Astrocyte (in vitro differentiated cells and primary cell): ENCODE data around the gene CBS.
"Not testable (repeated sequence)": the region's sequence is repeated elsewhere in the genome, so short reads cannot be mapped to it uniquely, and the experiment has no call there.

Experiments
- EZH2 ChIP-seq: IDR thresholded peaks from 2 replicates; pipeline ENCODE4 v1.6.1; 2012; ENCODE audit warnings: mild to moderate bottlenecking, low read length, inconsistent platforms; ENCODE audit not compliant: insufficient read depth
- TF ChIP-seq, protein P1 (sequence below): IDR thresholded peaks from 2 replicates; pipeline ENCODE4 v1.5.1; 2011; ENCODE audit warnings: low read depth, mild to moderate bottlenecking, inconsistent platforms, low read length, moderate library complexity; ENCODE audit not compliant: insufficient read depth

DNA sequence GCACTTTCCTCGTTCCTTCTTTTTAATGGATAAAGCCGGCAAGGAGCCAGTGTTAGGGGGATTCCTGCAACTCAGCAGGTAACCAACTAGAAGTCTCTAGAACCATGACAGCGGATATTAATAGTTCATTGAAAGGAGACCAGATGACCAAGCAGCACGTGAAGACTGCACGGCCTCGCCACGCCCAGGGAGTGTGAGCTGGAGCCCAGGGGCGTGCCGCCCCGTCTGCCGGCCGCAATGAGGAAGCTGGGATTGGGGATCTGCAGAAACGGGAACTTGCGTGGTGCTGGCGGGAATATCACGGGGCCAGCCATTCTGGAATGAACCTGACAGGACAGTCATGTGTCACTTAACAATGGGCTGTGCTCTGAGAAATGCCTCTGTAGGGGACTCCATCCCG is 38.7 kb downstream of the CBS start:
- TF ChIP-seq, protein P1, sequence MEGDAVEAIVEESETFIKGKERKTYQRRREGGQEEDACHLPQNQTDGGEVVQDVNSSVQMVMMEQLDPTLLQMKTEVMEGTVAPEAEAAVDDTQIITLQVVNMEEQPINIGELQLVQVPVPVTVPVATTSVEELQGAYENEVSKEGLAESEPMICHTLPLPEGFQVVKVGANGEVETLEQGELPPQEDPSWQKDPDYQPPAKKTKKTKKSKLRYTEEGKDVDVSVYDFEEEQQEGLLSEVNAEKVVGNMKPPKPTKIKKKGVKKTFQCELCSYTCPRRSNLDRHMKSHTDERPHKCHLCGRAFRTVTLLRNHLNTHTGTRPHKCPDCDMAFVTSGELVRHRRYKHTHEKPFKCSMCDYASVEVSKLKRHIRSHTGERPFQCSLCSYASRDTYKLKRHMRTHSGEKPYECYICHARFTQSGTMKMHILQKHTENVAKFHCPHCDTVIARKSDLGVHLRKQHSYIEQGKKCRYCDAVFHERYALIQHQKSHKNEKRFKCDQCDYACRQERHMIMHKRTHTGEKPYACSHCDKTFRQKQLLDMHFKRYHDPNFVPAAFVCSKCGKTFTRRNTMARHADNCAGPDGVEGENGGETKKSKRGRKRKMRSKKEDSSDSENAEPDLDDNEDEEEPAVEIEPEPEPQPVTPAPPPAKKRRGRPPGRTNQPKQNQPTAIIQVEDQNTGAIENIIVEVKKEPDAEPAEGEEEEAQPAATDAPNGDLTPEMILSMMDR, result not testable (repeated sequence)
- TF ChIP-seq EZH2, result not testable (repeated sequence)
